ENCODE data around the gene SNRK. TPM values are rescaled to one million over a fixed set of nuclear protein-coding genes. Genes with fewer than 3 reads are reported as not detected.

The SNRK gene
- total RNA-seq, 1 experiment from 2014 or later: 12.7 TPM

- POLR2A ChIA-PET: no interaction called here
- Histone ChIP-seq H3K4me3 (replicated peaks in 1 of 2; ENCODE audit: low read depth in 1 of 2, low read length in 2 of 2) (no peak overlapping the region), H3K4me1 (ENCODE audit: control insufficient read depth in 1 of 2, insufficient read depth in 2 of 2, low read length in 2 of 2) (no peaks in the 10 kb centered on the region), H3K4me2 (ENCODE audit: low read length) (no peak overlapping the region), H3K79me2 (ENCODE audit: insufficient read depth, low read length) (peaks cover 25% of the 10 kb centered on the region), H3K9ac (ENCODE audit: low read length) (no peak overlapping the region), H3K9me2 (ENCODE audit: insufficient read depth) (no peaks in the 10 kb centered on the region), H4K20me1 (ENCODE audit: insufficient read depth) (no peaks in the 10 kb centered on the region; the same call in 1 of the 2 replicates), H3K9me3 (ENCODE audit: control insufficient read depth in 1 of 2, insufficient read depth in 1 of 2, low read depth in 1 of 2, low read length in 2 of 2) (peaks cover 0 to 8% of the 10 kb centered on the region in 2 experiments; a peak in 1 of 4 replicates), H3K27me3 (ENCODE audit: insufficient read depth, low read length) (no peaks in the 10 kb centered on the region), H2AFZ (ENCODE audit: low read depth, low read length, poor library complexity, severe bottlenecking) (no peak overlapping the region), H3K27ac (ENCODE audit: low read depth, low read length) (no peak overlapping the region), H3K36me3 (ENCODE audit: control insufficient read depth in 1 of 2, insufficient read depth in 2 of 2, low read length in 2 of 2) (peaks cover 0 to 11% of the 10 kb centered on the region in 2 experiments; a peak in 1 of 4 replicates)
- CTCF ChIA-PET: no interaction called here
- DNase-seq (ENCODE audit: low read depth, low spot score) (no peak), ATAC-seq (no peak)
- intact Hi-C loops (cut with micrococcal nuclease): no loop called here
- BruUV-seq (replicated peaks): no TSS peak
- TF ChIP-seq TCF7L2 (IDR thresholded peaks at IDR 0.05; ENCODE audit: borderline replicate concordance, extremely low read depth, insufficient read depth, insufficient read length) (no peak), EZH2phosphoT487 (IDR thresholded peaks at IDR 0.05; ENCODE audit: borderline replicate concordance) (no peak), FOSL1 (IDR thresholded peaks at IDR 0.05; ENCODE audit: low read depth) (no peak), CEBPB (IDR thresholded peaks at IDR 0.05; ENCODE audit: low read depth) (no peak)
- RAD21 ChIA-PET (ENCODE audit: low non-redundant PET in 1 of 2, low total read pairs in 2 of 2, uncharacterized antibody in 2 of 2, unreplicated experiment in 2 of 2): no interaction called here
These were observed 44.6 kb downstream of the SNRK start for GRCh38 chr3:43330981-43331380.

- TF ChIP-seq SRF (IDR thresholded peaks at IDR 0.05; ENCODE audit: low read depth) (no peak), RAD21 (IDR thresholded peaks at IDR 0.05; ENCODE audit: low read depth) (no peak), ZFX (IDR thresholded peaks at IDR 0.05) (no peak), CBX3 (IDR thresholded peaks at IDR 0.05; ENCODE audit: low read depth) (no peak), ZNF274 (IDR thresholded peaks at IDR 0.05; ENCODE audit: low read depth, low read length) (no peak), FOSL1 (IDR thresholded peaks at IDR 0.05; ENCODE audit: low read depth) (no peak), SP1 (IDR thresholded peaks at IDR 0.05; ENCODE audit: low read depth) (no peak), REST (IDR thresholded peaks at IDR 0.05; ENCODE audit: low read depth) (no peak), POLR2AphosphoS5 (IDR thresholded peaks at IDR 0.05; ENCODE audit: low read depth, low read length) (no peak), EGR1 (IDR thresholded peaks at IDR 0.05; ENCODE audit: low read depth) (no peak), EZH2phosphoT487 (IDR thresholded peaks at IDR 0.05; ENCODE audit: borderline replicate concordance) (no peak), EZH2 (IDR thresholded peaks at IDR 0.05) (no peak), POLR2A (IDR thresholded peaks at IDR 0.05; ENCODE audit: borderline replicate concordance, extremely low read depth, insufficient read depth, insufficient read length) (no peak), MAX (IDR thresholded peaks at IDR 0.05) (no peak), ZBTB33 (IDR thresholded peaks at IDR 0.05; ENCODE audit: extremely low read depth, insufficient replicate concordance, low read length) (no peak)
These were observed 45.0 kb downstream of the SNRK start for GRCh38 chr3:43331381-43331780.

More at GRCh38 chr3:43331381-43331780, 45.0 kb downstream of the SNRK start:
- H3K9me2 ChIP-seq (ENCODE audit: insufficient read depth): no peaks in the 10 kb centered on the region
- H3K27ac ChIP-seq (ENCODE audit: low read depth, low read length): no peak overlapping the region
- H3K4me2 ChIP-seq (ENCODE audit: low read length): no peak overlapping the region
- H2AFZ ChIP-seq (ENCODE audit: low read depth, low read length, poor library complexity, severe bottlenecking): no peak overlapping the region
- H4K20me1 ChIP-seq (ENCODE audit: insufficient read depth): no peaks in the 10 kb centered on the region; the same call in 1 of the 2 replicates
- no peak overlapping the region for H3K9ac ChIP-seq (ENCODE audit: low read length)
- no peaks in the 10 kb centered on the region for H3K4me1 ChIP-seq (ENCODE audit: control insufficient read depth in 1 of 2, insufficient read depth in 2 of 2, low read length in 2 of 2)
- peaks cover 0 to 8% of the 10 kb centered on the region in 2 experiments; a peak in 1 of 4 replicates for H3K9me3 ChIP-seq (ENCODE audit: control insufficient read depth in 1 of 2, insufficient read depth in 1 of 2, low read depth in 1 of 2, low read length in 2 of 2)
- no peaks in the 10 kb centered on the region for H3K27me3 ChIP-seq (ENCODE audit: insufficient read depth, low read length)
- ATAC-seq: no peak
- ChIA-PET RAD21 (ENCODE audit: low non-redundant PET in 1 of 2, low total read pairs in 2 of 2, uncharacterized antibody in 2 of 2, unreplicated experiment in 2 of 2) (no interaction called here), CTCF (no interaction called here), POLR2A (no interaction called here)
- intact Hi-C loops (cut with micrococcal nuclease): no loop called here
- peaks cover 0 to 11% of the 10 kb centered on the region in 2 experiments; a peak in 2 of 4 replicates for H3K36me3 ChIP-seq (ENCODE audit: control insufficient read depth in 1 of 2, insufficient read depth in 2 of 2, low read length in 2 of 2)
- peaks cover 28% of the 10 kb centered on the region for H3K79me2 ChIP-seq (ENCODE audit: insufficient read depth, low read length)
- BruUV-seq (replicated peaks): no TSS peak
- DNase-seq (ENCODE audit: low read depth, low spot score): no peak
- H3K4me3 ChIP-seq (replicated peaks in 1 of 2; ENCODE audit: low read depth in 1 of 2, low read length in 2 of 2): no peak overlapping the region

Data from HCT116 (cell line).